Hair follicle dermal papilla cell (primary cell): ENCODE data around the gene PUS7. TPM values are rescaled to one million over a fixed set of nuclear protein-coding genes. Genes with fewer than 3 reads are reported as not detected.

Experiments
- total RNA-seq: library from RNA; depleted of rRNA; stranded (reverse); fragments of >200 nt; gene quantifications from 2 replicates; pipeline ENCODE4 v1.2.3, GENCODE V29; 2012

The PUS7 gene
- 23.7 and 28.2 TPM in 2 replicates for total RNA-seq

GRCh38 chr7:105521717-105522463, at the start of gene PUS7:
Gene PUS7, minus strand, starts transcription at chr7:105522271. Its CDS starts 13,759 bp downstream, at chr7:105508512.

GRCh38 chr7:105531792-105532671, 10.0 kb upstream of the PUS7 start, which contains the start of gene RINT1:
Gene RINT1, plus strand, starts transcription at chr7:105532201. Its CDS starts 115 bp downstream, at chr7:105532316.

Other genes starting within 250 kb of the PUS7 start
- gene SRPK2, start 133.3 kb downstream of the PUS7 start, total RNA-seq, result 60.5 and 79.0 TPM in 2 replicates
- 21.3 and 28.2 TPM in 2 replicates for gene RINT1, start 9.9 kb upstream of the PUS7 start, total RNA-seq
- 0.32 TPM in 1 of 2 replicates, not detected in the other for gene EFCAB10, start 59.2 kb upstream of the PUS7 start, total RNA-seq